ENCODE measurements around the gene RGL1.

DNA sequence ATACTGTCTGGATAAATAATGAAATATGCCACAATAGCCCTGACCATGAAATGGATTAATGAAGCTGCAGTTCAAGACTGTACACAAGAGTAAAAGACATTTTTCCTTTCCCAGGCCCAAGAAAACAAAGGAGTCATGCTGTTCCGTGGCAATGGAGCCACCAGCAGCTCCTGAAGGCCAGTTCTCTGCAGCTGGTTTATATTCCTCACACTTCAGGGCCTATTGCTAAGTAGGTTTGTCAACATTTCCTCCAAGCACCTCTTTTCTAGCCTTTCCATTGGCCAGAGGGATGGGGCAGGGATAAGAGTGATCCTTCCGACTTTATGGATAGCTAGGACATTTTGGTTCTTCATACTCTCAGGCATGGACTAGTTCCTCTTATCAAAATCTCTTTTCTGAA lies 24.2 kb upstream of the RGL1 start:
- TF ChIP-seq TCF7 (IDR thresholded peaks at IDR 0.05; ENCODE audit: borderline replicate concordance) (no peak), TAF1 (IDR thresholded peaks at IDR 0.05; ENCODE audit: control insufficient read depth, extremely low read depth, insufficient read depth, low read length, severe bottlenecking) (no peak), U2AF2 (optimal IDR thresholded peaks at IDR 0.05; ENCODE audit: low read depth, low read length) (no peak), NR3C1 (CRISPR knock-in tag; IDR thresholded peaks at IDR 0.05) (no peak), HDAC8 (tag; IDR thresholded peaks at IDR 0.05) (no peak)
- TF ChIP-seq, protein P1, sequence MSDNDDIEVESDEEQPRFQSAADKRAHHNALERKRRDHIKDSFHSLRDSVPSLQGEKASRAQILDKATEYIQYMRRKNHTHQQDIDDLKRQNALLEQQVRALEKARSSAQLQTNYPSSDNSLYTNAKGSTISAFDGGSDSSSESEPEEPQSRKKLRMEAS (CRISPR knock-in tag; IDR thresholded peaks at IDR 0.05): no peak
- TF ChIP-seq, protein P2, sequence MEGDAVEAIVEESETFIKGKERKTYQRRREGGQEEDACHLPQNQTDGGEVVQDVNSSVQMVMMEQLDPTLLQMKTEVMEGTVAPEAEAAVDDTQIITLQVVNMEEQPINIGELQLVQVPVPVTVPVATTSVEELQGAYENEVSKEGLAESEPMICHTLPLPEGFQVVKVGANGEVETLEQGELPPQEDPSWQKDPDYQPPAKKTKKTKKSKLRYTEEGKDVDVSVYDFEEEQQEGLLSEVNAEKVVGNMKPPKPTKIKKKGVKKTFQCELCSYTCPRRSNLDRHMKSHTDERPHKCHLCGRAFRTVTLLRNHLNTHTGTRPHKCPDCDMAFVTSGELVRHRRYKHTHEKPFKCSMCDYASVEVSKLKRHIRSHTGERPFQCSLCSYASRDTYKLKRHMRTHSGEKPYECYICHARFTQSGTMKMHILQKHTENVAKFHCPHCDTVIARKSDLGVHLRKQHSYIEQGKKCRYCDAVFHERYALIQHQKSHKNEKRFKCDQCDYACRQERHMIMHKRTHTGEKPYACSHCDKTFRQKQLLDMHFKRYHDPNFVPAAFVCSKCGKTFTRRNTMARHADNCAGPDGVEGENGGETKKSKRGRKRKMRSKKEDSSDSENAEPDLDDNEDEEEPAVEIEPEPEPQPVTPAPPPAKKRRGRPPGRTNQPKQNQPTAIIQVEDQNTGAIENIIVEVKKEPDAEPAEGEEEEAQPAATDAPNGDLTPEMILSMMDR (IDR thresholded peaks at IDR 0.05 in 2 of 3, conservative IDR thresholded peaks at IDR 0.05 in 1 of 3; ENCODE audit: insufficient read depth in 2 of 3, low read depth in 1 of 3, low read length in 3 of 3): no peak

Data from K562 (cell line).